Cardiac fibroblast (primary cell): ENCODE data around the gene AAMDC.

Source experiments
- DNase-seq, 2 donors: peaks; one replicate each; pipeline versions ENCODE4 v3.0.0 to v3.0.0-alpha.2; 2010; ENCODE audit warnings: low read depth in 2 of 2
- H3K4me3 ChIP-seq, 2 donors: replicated peaks in 1 of 2; 1 replicate in 1 of 2; 2 replicates in 1 of 2; pipeline ENCODE4 v1.5.1; 2011; ENCODE audit warnings: low read depth in 2 of 2, low read length in 2 of 2, mild to moderate bottlenecking in 2 of 2, moderate library complexity in 1 of 2
- TF ChIP-seq, protein P1 (sequence below): IDR thresholded peaks from one replicate; pipeline ENCODE4 v1.5.1; 2011; ENCODE audit warnings: low read depth, mild to moderate bottlenecking, low read length, inconsistent platforms

AAMDC gene

DNA sequence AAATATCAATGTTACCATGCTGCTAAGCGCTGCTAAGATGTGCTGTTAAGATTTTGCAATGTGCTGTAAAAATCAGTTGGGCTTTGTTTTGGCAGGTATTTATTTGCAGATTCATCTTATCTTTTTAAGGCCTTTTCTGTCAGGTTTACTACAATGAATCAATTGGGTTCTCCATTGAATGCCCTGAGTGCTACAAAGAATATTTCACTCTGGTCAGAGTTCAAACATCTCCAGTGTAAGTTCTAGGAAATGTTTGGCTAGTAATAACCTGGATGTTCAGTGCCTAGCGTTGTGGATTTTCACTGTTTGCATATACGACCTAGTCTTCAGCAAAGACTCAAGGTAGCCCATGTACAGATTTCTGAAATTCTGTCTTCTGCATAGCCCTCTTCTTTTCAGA lies 36.4 kb upstream of the AAMDC start:
- TF ChIP-seq, protein P1, sequence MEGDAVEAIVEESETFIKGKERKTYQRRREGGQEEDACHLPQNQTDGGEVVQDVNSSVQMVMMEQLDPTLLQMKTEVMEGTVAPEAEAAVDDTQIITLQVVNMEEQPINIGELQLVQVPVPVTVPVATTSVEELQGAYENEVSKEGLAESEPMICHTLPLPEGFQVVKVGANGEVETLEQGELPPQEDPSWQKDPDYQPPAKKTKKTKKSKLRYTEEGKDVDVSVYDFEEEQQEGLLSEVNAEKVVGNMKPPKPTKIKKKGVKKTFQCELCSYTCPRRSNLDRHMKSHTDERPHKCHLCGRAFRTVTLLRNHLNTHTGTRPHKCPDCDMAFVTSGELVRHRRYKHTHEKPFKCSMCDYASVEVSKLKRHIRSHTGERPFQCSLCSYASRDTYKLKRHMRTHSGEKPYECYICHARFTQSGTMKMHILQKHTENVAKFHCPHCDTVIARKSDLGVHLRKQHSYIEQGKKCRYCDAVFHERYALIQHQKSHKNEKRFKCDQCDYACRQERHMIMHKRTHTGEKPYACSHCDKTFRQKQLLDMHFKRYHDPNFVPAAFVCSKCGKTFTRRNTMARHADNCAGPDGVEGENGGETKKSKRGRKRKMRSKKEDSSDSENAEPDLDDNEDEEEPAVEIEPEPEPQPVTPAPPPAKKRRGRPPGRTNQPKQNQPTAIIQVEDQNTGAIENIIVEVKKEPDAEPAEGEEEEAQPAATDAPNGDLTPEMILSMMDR = no peak
- DNase-seq = no peak
- H3K4me3 ChIP-seq = no peak overlapping the region

DNA sequence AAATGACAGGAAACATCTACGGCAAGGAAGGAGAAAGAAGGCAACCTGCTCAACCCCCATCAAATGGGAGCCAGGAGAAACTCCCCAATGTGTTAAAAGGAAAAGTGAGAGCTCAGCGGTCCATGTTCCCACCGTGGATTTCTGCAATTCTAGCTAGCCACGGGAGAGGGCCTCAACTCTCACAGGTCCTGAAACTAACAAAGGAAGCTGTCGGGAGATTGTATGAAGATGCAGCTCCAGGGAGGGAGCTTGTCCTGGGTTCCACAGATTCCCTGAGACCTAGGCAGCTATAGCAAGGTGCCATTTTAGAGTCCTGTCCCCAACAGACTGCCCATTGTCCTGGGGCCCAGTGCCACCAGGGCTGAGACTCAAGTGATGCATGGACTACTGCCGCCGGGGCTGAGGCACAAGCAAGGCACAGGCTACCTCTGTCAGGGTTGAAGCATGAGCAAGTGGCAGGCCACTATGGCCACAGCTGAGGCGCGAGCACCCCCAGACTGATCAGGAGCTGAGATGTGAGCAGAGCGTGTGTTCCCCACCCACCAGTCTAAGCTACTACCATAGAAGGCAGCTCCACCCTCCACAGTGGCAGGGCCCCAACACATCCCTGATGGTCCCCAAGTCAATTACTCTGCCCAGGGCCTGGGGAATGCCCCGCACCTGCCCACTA lies 31.7 kb upstream of the AAMDC start:
- DNase-seq = no peak
- H3K4me3 ChIP-seq = no peak overlapping the region
- TF ChIP-seq, protein P1 = no peak

DNA sequence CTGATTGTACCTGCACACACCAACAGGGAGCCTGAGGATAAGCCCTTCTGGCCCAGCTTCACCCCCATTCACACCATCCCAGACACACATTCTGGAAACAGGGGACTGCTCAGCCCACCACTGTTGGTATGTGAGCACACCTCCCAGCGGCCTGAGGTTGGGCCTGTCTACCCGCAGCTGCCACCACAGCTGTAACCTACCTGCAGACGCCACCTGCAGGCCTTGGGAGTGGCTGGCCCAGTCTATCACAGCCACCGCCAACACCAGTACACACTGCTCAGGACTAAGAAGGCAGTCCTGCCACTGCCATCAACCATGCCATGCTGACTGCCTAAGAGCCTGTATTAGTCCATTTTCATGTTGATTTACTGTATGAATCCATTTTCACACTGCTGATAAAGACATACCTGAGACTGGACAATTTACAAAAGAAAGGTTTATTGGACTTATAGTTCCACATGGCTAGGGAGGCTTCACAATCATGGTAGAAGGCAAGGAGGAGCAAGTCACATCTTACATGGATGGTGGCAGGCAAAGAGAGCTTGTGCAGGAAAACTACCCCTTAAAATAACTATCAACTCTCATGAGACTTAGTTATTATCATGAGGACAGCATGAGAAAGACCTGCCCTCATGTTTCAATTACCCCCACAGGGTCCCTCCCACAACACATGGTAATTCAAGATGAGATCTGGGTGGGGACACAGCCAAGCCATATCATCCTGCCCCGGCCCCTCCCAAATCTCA lies 31.0 kb upstream of the AAMDC start:
- no peak for DNase-seq
- TF ChIP-seq, protein P1 = no peak
- no peak overlapping the region for H3K4me3 ChIP-seq

DNA sequence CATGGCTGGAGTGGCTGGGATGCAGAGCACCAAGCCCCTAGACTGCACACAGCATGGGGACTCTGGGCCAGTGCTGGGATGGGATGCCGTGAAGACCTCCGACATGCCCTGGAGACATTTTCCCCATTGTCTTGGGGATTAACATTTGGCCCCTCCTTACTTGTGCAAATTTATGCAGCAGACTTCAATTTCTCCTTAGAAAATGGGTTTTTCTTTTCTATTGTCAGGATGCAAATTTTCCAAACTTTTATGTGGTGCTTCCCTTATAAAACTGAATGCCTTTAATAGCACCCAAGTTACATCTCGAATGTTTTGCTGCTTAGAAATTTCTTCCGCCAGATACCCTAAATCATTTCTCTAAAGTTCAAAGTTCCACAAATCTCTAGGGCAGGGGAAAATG lies 29.6 kb upstream of the AAMDC start:
- TF ChIP-seq, protein P1 = no peak

DNA sequence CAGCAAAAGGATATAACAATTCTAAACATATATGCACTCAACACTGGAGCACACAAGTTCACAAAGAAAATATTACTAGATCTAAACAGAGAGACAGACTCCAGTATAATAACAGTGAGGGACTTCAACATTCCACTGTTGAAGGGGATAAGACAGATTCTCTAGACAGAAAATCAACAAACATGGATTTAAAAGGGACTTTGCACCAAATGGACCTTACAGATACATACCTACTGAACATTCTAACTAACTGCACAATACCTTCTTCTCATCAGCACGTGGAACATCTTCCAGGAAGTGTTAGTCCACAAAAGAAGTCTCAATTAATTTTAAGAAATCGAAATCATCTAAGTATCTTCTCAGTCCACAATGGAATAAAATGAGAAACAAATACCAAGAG lies 27.0 kb upstream of the AAMDC start:
- TF ChIP-seq, protein P1 = no peak
- H3K4me3 ChIP-seq = no peak overlapping the region
- DNase-seq = no peak

More for the DNA sequence above, 29.6 kb upstream of the AAMDC start:
- no peak for DNase-seq
- no peak overlapping the region for H3K4me3 ChIP-seq

DNA sequence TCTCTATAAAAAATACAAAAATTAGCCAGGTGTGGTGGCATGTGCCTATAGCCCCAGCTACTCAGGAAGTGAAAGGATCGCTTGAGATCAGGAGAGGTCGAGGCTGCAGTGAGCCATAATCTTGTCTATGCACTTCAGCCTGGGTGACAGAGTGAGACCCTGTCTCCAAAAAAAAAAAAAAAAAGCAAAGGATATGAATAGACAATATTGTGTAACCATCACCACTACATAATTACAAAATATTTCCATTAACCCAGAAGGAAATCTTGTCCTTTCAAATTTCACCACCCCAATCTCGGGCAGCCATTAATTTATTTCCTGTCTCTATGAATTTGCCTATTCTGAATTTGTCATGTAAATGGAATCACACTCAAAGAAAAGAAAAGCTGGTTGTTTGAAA lies 21.6 kb upstream of the AAMDC start:
- H3K4me3 ChIP-seq = no peak overlapping the region
- peak; percentile 27 to 29 for DNase-seq
- TF ChIP-seq, protein P1 = no peak

DNA sequence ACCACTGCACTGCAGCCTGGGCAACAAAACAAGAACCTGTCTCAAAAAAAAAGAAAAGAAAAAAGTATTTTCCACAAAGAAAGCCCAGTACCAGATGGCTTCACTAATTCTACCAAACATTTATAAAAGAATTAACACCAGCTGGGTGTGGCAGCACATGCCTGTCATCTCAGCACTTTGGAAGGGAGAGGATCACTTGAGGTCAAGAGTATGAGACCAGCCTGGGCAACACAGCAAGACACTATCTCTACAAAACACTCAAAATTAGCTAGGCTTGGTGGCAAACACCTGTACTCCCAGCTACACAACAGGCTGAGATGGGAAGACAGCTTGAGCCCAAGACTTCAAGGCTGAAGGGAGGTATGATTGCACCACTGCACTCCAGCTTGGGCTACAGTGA lies 20.5 kb upstream of the AAMDC start:
- TF ChIP-seq, protein P1 = no peak
- DNase-seq = no peak
- H3K4me3 ChIP-seq = no peak overlapping the region
